H9 (cell line): ENCODE results near the gene MED13L. TPM values are rescaled to one million over a fixed set of nuclear protein-coding genes. Genes with fewer than 3 reads are reported as not detected.
A peak's percentile ranks its signal among the peaks of the same experiment; 100 is the strongest.

ENCODE experiments used
- DNase-seq: peaks from one replicate; pipeline ENCODE4 v3.0.0-alpha.2; 2017
- H2AFZ ChIP-seq: one replicate; pipeline ENCODE4 v1.6.1; 2013; ENCODE audit warnings: mild to moderate bottlenecking, low read length, control low read depth, moderate library complexity
- H2AK5ac ChIP-seq: 2 replicates; pipeline ENCODE4 v1.6.1; 2013; ENCODE audit warnings: low read length, control low read depth, mixed read lengths; ENCODE audit not compliant: insufficient read length
- H2BK120ac ChIP-seq: one replicate; pipeline ENCODE4 v1.6.1; 2013; ENCODE audit warnings: low read depth, mild to moderate bottlenecking, low read length, control low read depth, inconsistent platforms; ENCODE audit not compliant: poor library complexity, severe bottlenecking
- H2BK12ac ChIP-seq: 2 replicates; pipeline ENCODE4 v1.6.1; 2013; ENCODE audit warnings: low read length, control low read depth, mixed read lengths, low read depth; ENCODE audit not compliant: insufficient read length
- H2BK15ac ChIP-seq: 2 replicates; pipeline ENCODE4 v1.6.1; 2013; ENCODE audit warnings: low read depth, low read length, control low read depth
- H2BK20ac ChIP-seq: one replicate; pipeline ENCODE4 v1.6.1; 2013; ENCODE audit warnings: low read depth, mild to moderate bottlenecking, low read length, control low read depth, inconsistent platforms; ENCODE audit not compliant: poor library complexity, severe bottlenecking
- H2BK5ac ChIP-seq: 2 replicates; pipeline ENCODE4 v1.6.1; 2013; ENCODE audit warnings: low read length, control low read depth, mixed read lengths; ENCODE audit not compliant: insufficient read length
- H3K14ac ChIP-seq: 2 replicates; pipeline ENCODE4 v1.6.1; 2013; ENCODE audit warnings: low read length, control low read depth; ENCODE audit not compliant: insufficient read depth
- H3K18ac ChIP-seq: 2 replicates; pipeline ENCODE4 v1.6.1; 2013; ENCODE audit warnings: low read depth, mild to moderate bottlenecking, mixed read lengths, low read length, control low read depth; ENCODE audit not compliant: insufficient read length
- H3K23ac ChIP-seq: 2 replicates; pipeline ENCODE4 v1.6.1; 2013; ENCODE audit warnings: low read length, control low read depth, mixed read lengths, low read depth; ENCODE audit not compliant: insufficient read length
- H3K23me2 ChIP-seq: 2 replicates; pipeline ENCODE4 v1.6.1; 2013; ENCODE audit warnings: low read depth, mild to moderate bottlenecking, mixed read lengths, low read length, control low read depth; ENCODE audit not compliant: insufficient read length, poor library complexity, severe bottlenecking
- H3K27ac ChIP-seq: 2 replicates; pipeline ENCODE4 v1.5.1; 2013; ENCODE audit warnings: low read length, control low read depth, mixed read lengths, low read depth; ENCODE audit not compliant: insufficient read length
- H3K27me3 ChIP-seq: 2 replicates; pipeline ENCODE4 v1.6.1; 2013; ENCODE audit warnings: low read length, control low read depth, inconsistent platforms; ENCODE audit not compliant: insufficient read depth
- H3K4ac ChIP-seq: 2 replicates; pipeline ENCODE4 v1.6.1; 2013; ENCODE audit warnings: low read depth, mild to moderate bottlenecking, control low read depth, inconsistent platforms, low read length, moderate library complexity
- H3K4me1 ChIP-seq: 2 replicates; pipeline ENCODE4 v1.6.1; 2013; ENCODE audit warnings: low read length, control low read depth, inconsistent platforms; ENCODE audit not compliant: insufficient read depth
- H3K4me2 ChIP-seq: 2 replicates; pipeline ENCODE4 v1.6.1; 2013; ENCODE audit warnings: low read length, control low read depth, mixed read lengths; ENCODE audit not compliant: insufficient read length, insufficient read depth
- H3K56ac ChIP-seq: 2 replicates; pipeline ENCODE4 v1.6.1; 2013; ENCODE audit warnings: low read depth, mild to moderate bottlenecking, mixed read lengths, low read length, control low read depth; ENCODE audit not compliant: insufficient read length
- H3K79me1 ChIP-seq: 2 replicates; pipeline ENCODE4 v1.6.1; 2013; ENCODE audit warnings: low read depth, mild to moderate bottlenecking, moderate library complexity, low read length, control low read depth, inconsistent platforms; ENCODE audit not compliant: insufficient read depth, poor library complexity, severe bottlenecking
- H3K79me2 ChIP-seq: 2 replicates; pipeline ENCODE4 v1.6.1; 2013; ENCODE audit warnings: low read length, control low read depth, inconsistent platforms; ENCODE audit not compliant: insufficient read depth
- H3K9ac ChIP-seq: 2 replicates; pipeline ENCODE4 v1.6.1; 2013; ENCODE audit warnings: low read length, control low read depth, mixed read lengths; ENCODE audit not compliant: insufficient read length; ENCODE audit errors: extremely low read depth
- H3K9me3 ChIP-seq: one replicate; pipeline ENCODE4 v1.6.1; 2013; ENCODE audit warnings: low read depth, low read length, inconsistent platforms; ENCODE audit not compliant: control insufficient read depth
- H3T11ph ChIP-seq: one replicate; pipeline ENCODE4 v1.6.1; 2013; ENCODE audit warnings: mild to moderate bottlenecking, low read length, control low read depth, inconsistent platforms
- H4K20me1 ChIP-seq: one replicate; pipeline ENCODE4 v1.6.1; 2013; ENCODE audit not compliant: control insufficient read depth, insufficient read length, insufficient read depth
- H4K5ac ChIP-seq: 2 replicates; pipeline ENCODE4 v1.6.1; 2013; ENCODE audit warnings: low read depth, mild to moderate bottlenecking, mixed read lengths, low read length, control low read depth; ENCODE audit not compliant: insufficient read length
- H4K8ac ChIP-seq: replicated peaks from 2 replicates; pipeline ENCODE4 v1.6.1; 2013; ENCODE audit warnings: low read length, control low read depth, mixed read lengths, low read depth; ENCODE audit not compliant: insufficient read length
- H4K91ac ChIP-seq: 2 replicates; pipeline ENCODE4 v1.6.1; 2013; ENCODE audit warnings: low read depth, mild to moderate bottlenecking, moderate library complexity, mixed read lengths, low read length, control low read depth; ENCODE audit not compliant: insufficient read length
- H3K27ac Mint-ChIP-seq, 3 experiments: 2 replicates in 2 of 3; 3 replicates in 1 of 3; pipeline ENCODE4 v1.8.0; 2020 to 2021; ENCODE audit warnings: mixed read lengths in 3 of 3, mild to moderate bottlenecking in 1 of 3, moderate library complexity in 1 of 3
- H3K27me3 Mint-ChIP-seq: 2 replicates; pipeline ENCODE4 v1.8.0; 2021; ENCODE audit warnings: low read depth, mild to moderate bottlenecking, moderate library complexity, mixed read lengths
- H3K36me3 Mint-ChIP-seq, 3 experiments: 2 replicates in 2 of 3; 3 replicates in 1 of 3; pipeline ENCODE4 v1.8.0; 2020 to 2021; ENCODE audit warnings: low read depth in 3 of 3, mixed read lengths in 3 of 3; ENCODE audit not compliant: insufficient read depth in 1 of 3
- H3K4me1 Mint-ChIP-seq, 2 experiments: 2 replicates each; pipeline ENCODE4 v1.8.0; 2020; ENCODE audit warnings: mixed read lengths in 2 of 2
- H3K4me3 Mint-ChIP-seq, 2 experiments: 2 replicates in 1 of 2; 3 replicates in 1 of 2; pipeline ENCODE4 v1.8.0; 2020 to 2021; ENCODE audit warnings: mild to moderate bottlenecking in 2 of 2, mixed read lengths in 2 of 2, moderate library complexity in 1 of 2
- H3K9me3 Mint-ChIP-seq, 2 experiments: 2 replicates in 1 of 2; 3 replicates in 1 of 2; pipeline ENCODE4 v1.8.0; 2020; ENCODE audit warnings: mild to moderate bottlenecking in 2 of 2, mixed read lengths in 2 of 2, moderate library complexity in 1 of 2
- WGBS: extraction: QIAGEN DNeasy Blood & Tissue Kit; methylation state at CpG from one replicate; pipeline ENCODE4 v1.1.7; 2013; ENCODE audit warnings: missing lambda C conversion rate, low lambda C conversion rate, mixed read lengths; ENCODE audit not compliant: insufficient read length; ENCODE audit errors: extremely low coverage; 5-methylcytosine and 5-hydroxymethylcytosine counted together
- total RNA-seq: library from RNA; stranded (reverse); gene quantifications from 2 replicates; pipeline ENCODE4 v1.2.1, GENCODE V29; 2021
- TF ChIP-seq, protein P1 (sequence below): fragments of 200-600 bp; sonication (generic); conservative IDR thresholded peaks from 3 replicates; pipeline ENCODE4 v1.8.0; 2021; ENCODE audit warnings: antibody characterized with exemption, mild to moderate bottlenecking

MED13L gene
- total RNA-seq, 1 experiment from 2014 or later = 52.4 TPM

DNA sequence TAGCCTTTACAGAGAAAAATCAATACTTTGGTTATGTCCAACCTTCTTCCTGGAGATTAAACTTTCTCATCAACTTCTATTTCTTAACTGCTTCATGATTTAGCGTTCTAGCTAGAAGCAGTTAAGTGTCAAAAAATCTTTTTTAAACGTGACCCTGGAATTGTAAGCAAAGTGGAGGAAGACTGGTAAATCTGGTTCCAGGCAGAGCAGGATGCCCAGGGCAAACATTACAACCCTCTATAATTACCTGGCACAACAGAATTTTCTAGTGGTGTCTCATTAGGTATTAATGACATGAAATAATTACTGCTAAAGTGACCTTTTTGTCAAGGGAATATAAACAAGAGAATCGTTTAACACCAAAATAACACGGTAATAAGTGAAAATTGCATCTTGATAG is 320.8 kb downstream of the MED13L start:
- Histone ChIP-seq H3K56ac (no peak overlapping the region), H2BK15ac (no peak overlapping the region), H2BK120ac (no peak overlapping the region), H2BK5ac (no peak overlapping the region), H3K9me3 (no peaks in the 10 kb centered on the region), H3K4ac (no peak overlapping the region), H2AFZ (no peak overlapping the region), H3K4me1 (peaks cover 6% of the 10 kb centered on the region; the same call in 1 of the 2 replicates), H3K27ac (no peak overlapping the region), H2BK12ac (no peak overlapping the region), H3K79me1 (no peaks in the 10 kb centered on the region), H3K23me2 (no peaks in the 10 kb centered on the region), H4K8ac (no peak overlapping the region), H3K4me2 (no peak overlapping the region), H2BK20ac (no peak overlapping the region), H4K91ac (no peak overlapping the region), H3K27me3 (no peaks in the 10 kb centered on the region), H4K20me1 (no peaks in the 10 kb centered on the region), H4K5ac (no peak overlapping the region), H3K23ac (no peak overlapping the region), H3K79me2 (no peaks in the 10 kb centered on the region), H3K9ac (no peak overlapping the region), H3K18ac (no peak overlapping the region), H2AK5ac (no peak overlapping the region), H3T11ph (no peak overlapping the region), H3K14ac (no peak overlapping the region)
- DNase-seq = no peak
- no peaks in the 10 kb centered on the region for H3K27me3 Mint-ChIP-seq
- H3K4me3 Mint-ChIP-seq = no peak overlapping the region
- peaks cover 7 to 15% (median 15%) of the 10 kb centered on the region in 3 experiments; a peak in 6 of 7 replicates for H3K36me3 Mint-ChIP-seq
- TF ChIP-seq, protein P1, sequence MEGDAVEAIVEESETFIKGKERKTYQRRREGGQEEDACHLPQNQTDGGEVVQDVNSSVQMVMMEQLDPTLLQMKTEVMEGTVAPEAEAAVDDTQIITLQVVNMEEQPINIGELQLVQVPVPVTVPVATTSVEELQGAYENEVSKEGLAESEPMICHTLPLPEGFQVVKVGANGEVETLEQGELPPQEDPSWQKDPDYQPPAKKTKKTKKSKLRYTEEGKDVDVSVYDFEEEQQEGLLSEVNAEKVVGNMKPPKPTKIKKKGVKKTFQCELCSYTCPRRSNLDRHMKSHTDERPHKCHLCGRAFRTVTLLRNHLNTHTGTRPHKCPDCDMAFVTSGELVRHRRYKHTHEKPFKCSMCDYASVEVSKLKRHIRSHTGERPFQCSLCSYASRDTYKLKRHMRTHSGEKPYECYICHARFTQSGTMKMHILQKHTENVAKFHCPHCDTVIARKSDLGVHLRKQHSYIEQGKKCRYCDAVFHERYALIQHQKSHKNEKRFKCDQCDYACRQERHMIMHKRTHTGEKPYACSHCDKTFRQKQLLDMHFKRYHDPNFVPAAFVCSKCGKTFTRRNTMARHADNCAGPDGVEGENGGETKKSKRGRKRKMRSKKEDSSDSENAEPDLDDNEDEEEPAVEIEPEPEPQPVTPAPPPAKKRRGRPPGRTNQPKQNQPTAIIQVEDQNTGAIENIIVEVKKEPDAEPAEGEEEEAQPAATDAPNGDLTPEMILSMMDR = no peak
- no peaks in the 10 kb centered on the region for H3K9me3 Mint-ChIP-seq
- H3K4me1 Mint-ChIP-seq = peaks cover 9 to 19% of the 10 kb centered on the region in 2 experiments
- no CpG with 5 or more reads among the region's 4 CpGs for WGBS
- peak overlapping the region in 1 of 3 experiments; percentile 19; a peak in 1 of 7 replicates for H3K27ac Mint-ChIP-seq
